ENCODE data around the gene SOX13.

GRCh38 chr1:204125759-204126351 is 52.9 kb downstream of the SOX13 start:
- TF ChIP-seq, protein P1, sequence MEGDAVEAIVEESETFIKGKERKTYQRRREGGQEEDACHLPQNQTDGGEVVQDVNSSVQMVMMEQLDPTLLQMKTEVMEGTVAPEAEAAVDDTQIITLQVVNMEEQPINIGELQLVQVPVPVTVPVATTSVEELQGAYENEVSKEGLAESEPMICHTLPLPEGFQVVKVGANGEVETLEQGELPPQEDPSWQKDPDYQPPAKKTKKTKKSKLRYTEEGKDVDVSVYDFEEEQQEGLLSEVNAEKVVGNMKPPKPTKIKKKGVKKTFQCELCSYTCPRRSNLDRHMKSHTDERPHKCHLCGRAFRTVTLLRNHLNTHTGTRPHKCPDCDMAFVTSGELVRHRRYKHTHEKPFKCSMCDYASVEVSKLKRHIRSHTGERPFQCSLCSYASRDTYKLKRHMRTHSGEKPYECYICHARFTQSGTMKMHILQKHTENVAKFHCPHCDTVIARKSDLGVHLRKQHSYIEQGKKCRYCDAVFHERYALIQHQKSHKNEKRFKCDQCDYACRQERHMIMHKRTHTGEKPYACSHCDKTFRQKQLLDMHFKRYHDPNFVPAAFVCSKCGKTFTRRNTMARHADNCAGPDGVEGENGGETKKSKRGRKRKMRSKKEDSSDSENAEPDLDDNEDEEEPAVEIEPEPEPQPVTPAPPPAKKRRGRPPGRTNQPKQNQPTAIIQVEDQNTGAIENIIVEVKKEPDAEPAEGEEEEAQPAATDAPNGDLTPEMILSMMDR (IDR thresholded peaks at IDR 0.05; ENCODE audit: insufficient read depth, low read length) = no peak
- TF ChIP-seq, protein P2, sequence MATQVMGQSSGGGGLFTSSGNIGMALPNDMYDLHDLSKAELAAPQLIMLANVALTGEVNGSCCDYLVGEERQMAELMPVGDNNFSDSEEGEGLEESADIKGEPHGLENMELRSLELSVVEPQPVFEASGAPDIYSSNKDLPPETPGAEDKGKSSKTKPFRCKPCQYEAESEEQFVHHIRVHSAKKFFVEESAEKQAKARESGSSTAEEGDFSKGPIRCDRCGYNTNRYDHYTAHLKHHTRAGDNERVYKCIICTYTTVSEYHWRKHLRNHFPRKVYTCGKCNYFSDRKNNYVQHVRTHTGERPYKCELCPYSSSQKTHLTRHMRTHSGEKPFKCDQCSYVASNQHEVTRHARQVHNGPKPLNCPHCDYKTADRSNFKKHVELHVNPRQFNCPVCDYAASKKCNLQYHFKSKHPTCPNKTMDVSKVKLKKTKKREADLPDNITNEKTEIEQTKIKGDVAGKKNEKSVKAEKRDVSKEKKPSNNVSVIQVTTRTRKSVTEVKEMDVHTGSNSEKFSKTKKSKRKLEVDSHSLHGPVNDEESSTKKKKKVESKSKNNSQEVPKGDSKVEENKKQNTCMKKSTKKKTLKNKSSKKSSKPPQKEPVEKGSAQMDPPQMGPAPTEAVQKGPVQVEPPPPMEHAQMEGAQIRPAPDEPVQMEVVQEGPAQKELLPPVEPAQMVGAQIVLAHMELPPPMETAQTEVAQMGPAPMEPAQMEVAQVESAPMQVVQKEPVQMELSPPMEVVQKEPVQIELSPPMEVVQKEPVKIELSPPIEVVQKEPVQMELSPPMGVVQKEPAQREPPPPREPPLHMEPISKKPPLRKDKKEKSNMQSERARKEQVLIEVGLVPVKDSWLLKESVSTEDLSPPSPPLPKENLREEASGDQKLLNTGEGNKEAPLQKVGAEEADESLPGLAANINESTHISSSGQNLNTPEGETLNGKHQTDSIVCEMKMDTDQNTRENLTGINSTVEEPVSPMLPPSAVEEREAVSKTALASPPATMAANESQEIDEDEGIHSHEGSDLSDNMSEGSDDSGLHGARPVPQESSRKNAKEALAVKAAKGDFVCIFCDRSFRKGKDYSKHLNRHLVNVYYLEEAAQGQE (IDR thresholded peaks at IDR 0.05; ENCODE audit: insufficient replicate concordance, low read depth) = no peak
- TF ChIP-seq POLR2AphosphoS5 (IDR thresholded peaks at IDR 0.05; ENCODE audit: low read depth) (no peak), GABPA (IDR thresholded peaks at IDR 0.05; ENCODE audit: low read depth) (no peak), SPI1 (IDR thresholded peaks at IDR 0.05; ENCODE audit: borderline replicate concordance, low read depth) (no peak)
